ENCODE data around the gene GPR148. TPM values are rescaled to one million over a fixed set of nuclear protein-coding genes. Genes with fewer than 3 reads are reported as not detected.

The GPR148 gene
- total and polyA plus RNA-seq, 2 of the 8 experiments (the other 6 are each of a cell fraction or from before 2014, with no cell fraction given) = 0.05 TPM; not detected in 1

DNA sequence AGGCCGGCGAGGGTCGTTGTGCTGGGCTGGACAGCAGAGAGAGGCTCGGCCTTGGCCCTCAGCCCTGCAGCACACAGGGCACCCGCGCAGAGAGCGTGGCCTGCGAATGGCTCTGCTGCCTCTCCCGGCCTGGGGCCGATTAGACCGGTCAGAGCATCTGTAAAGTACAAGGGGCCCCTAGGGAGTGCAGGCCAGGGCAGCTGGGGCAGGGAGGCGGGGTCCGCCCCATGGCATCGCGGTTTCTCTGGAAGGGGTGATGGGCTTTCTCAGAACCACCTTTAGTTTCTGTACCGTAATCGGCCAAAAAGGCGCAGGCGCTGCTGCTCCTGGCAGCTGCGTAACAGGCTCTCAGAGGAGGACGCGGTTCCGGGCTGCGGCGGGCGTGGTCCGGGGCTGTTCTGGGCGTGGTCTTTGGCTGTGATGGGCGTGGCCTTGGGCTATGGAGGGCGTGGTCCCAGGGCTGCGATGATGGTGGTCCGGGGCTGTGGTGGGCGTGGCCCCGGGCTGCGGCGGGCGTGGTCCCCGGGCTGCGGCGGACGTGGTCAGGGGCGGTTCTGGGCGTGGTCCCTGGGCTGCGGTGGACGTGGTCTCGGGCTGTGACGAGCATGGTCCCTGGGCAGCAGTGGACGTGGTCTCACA, 1.5 kb upstream of the GPR148 start (continued):
- TF ChIP-seq POU5F1 (IDR thresholded peaks at IDR 0.05; ENCODE audit: low read depth, low read length) (no peak), RBBP5 (IDR thresholded peaks at IDR 0.05; ENCODE audit: borderline replicate concordance, low read depth, low read length) (0 out of 2 replicates have a peak, but pooled peaks have one; percentile 60), TEAD4 (IDR thresholded peaks at IDR 0.05; ENCODE audit: low read depth, low read length) (no peak), KDM5A (IDR thresholded peaks at IDR 0.05; ENCODE audit: low read length) (no peak), NRF1 (IDR thresholded peaks at IDR 0.05; ENCODE audit: low read depth, low read length) (peak; percentile 31; the same call in 1 of the 2 replicates), FOSL1 (IDR thresholded peaks at IDR 0.05; ENCODE audit: insufficient read depth, low read depth, low read length) (no peak)
- TF ChIP-seq, protein P1, sequence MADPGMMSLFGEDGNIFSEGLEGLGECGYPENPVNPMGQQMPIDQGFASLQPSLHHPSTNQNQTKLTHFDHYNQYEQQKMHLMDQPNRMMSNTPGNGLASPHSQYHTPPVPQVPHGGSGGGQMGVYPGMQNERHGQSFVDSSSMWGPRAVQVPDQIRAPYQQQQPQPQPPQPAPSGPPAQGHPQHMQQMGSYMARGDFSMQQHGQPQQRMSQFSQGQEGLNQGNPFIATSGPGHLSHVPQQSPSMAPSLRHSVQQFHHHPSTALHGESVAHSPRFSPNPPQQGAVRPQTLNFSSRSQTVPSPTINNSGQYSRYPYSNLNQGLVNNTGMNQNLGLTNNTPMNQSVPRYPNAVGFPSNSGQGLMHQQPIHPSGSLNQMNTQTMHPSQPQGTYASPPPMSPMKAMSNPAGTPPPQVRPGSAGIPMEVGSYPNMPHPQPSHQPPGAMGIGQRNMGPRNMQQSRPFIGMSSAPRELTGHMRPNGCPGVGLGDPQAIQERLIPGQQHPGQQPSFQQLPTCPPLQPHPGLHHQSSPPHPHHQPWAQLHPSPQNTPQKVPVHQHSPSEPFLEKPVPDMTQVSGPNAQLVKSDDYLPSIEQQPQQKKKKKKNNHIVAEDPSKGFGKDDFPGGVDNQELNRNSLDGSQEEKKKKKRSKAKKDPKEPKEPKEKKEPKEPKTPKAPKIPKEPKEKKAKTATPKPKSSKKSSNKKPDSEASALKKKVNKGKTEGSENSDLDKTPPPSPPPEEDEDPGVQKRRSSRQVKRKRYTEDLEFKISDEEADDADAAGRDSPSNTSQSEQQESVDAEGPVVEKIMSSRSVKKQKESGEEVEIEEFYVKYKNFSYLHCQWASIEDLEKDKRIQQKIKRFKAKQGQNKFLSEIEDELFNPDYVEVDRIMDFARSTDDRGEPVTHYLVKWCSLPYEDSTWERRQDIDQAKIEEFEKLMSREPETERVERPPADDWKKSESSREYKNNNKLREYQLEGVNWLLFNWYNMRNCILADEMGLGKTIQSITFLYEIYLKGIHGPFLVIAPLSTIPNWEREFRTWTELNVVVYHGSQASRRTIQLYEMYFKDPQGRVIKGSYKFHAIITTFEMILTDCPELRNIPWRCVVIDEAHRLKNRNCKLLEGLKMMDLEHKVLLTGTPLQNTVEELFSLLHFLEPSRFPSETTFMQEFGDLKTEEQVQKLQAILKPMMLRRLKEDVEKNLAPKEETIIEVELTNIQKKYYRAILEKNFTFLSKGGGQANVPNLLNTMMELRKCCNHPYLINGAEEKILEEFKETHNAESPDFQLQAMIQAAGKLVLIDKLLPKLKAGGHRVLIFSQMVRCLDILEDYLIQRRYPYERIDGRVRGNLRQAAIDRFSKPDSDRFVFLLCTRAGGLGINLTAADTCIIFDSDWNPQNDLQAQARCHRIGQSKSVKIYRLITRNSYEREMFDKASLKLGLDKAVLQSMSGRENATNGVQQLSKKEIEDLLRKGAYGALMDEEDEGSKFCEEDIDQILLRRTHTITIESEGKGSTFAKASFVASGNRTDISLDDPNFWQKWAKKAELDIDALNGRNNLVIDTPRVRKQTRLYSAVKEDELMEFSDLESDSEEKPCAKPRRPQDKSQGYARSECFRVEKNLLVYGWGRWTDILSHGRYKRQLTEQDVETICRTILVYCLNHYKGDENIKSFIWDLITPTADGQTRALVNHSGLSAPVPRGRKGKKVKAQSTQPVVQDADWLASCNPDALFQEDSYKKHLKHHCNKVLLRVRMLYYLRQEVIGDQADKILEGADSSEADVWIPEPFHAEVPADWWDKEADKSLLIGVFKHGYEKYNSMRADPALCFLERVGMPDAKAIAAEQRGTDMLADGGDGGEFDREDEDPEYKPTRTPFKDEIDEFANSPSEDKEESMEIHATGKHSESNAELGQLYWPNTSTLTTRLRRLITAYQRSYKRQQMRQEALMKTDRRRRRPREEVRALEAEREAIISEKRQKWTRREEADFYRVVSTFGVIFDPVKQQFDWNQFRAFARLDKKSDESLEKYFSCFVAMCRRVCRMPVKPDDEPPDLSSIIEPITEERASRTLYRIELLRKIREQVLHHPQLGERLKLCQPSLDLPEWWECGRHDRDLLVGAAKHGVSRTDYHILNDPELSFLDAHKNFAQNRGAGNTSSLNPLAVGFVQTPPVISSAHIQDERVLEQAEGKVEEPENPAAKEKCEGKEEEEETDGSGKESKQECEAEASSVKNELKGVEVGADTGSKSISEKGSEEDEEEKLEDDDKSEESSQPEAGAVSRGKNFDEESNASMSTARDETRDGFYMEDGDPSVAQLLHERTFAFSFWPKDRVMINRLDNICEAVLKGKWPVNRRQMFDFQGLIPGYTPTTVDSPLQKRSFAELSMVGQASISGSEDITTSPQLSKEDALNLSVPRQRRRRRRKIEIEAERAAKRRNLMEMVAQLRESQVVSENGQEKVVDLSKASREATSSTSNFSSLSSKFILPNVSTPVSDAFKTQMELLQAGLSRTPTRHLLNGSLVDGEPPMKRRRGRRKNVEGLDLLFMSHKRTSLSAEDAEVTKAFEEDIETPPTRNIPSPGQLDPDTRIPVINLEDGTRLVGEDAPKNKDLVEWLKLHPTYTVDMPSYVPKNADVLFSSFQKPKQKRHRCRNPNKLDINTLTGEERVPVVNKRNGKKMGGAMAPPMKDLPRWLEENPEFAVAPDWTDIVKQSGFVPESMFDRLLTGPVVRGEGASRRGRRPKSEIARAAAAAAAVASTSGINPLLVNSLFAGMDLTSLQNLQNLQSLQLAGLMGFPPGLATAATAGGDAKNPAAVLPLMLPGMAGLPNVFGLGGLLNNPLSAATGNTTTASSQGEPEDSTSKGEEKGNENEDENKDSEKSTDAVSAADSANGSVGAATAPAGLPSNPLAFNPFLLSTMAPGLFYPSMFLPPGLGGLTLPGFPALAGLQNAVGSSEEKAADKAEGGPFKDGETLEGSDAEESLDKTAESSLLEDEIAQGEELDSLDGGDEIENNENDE (IDR thresholded peaks at IDR 0.05; ENCODE audit: insufficient replicate concordance, low read length) = no peak
- TF ChIP-seq, protein P2, sequence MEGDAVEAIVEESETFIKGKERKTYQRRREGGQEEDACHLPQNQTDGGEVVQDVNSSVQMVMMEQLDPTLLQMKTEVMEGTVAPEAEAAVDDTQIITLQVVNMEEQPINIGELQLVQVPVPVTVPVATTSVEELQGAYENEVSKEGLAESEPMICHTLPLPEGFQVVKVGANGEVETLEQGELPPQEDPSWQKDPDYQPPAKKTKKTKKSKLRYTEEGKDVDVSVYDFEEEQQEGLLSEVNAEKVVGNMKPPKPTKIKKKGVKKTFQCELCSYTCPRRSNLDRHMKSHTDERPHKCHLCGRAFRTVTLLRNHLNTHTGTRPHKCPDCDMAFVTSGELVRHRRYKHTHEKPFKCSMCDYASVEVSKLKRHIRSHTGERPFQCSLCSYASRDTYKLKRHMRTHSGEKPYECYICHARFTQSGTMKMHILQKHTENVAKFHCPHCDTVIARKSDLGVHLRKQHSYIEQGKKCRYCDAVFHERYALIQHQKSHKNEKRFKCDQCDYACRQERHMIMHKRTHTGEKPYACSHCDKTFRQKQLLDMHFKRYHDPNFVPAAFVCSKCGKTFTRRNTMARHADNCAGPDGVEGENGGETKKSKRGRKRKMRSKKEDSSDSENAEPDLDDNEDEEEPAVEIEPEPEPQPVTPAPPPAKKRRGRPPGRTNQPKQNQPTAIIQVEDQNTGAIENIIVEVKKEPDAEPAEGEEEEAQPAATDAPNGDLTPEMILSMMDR (IDR thresholded peaks at IDR 0.05; ENCODE audit: control extremely low read depth in 1 of 3, insufficient read depth in 1 of 3, low read depth in 1 of 3, low read length in 3 of 3) = no peak

Data from H1 (cell line).